Keratinocyte (primary cell): Measurements from ENCODE around the gene SLC1A3. TPM values are rescaled to one million over a fixed set of nuclear protein-coding genes. Genes with fewer than 3 reads are reported as not detected.

Experiments
- DNase-seq: peaks from one replicate; pipeline ENCODE4 v3.0.0-alpha.2; 2011; ENCODE audit warnings: low read depth, missing footprints, low spot score
- FAIRE-seq: peaks from 2 replicates; lab custom pipeline; 2011; peaks lifted over from hg19 to GRCh38; lab: Jason Lieb, UNC
- H2AFZ ChIP-seq: 2 replicates; pipeline ENCODE4 v1.6.0; 2012; ENCODE audit warnings: low read length, control low read depth, inconsistent platforms; ENCODE audit not compliant: control insufficient read depth
- H3K27ac ChIP-seq: 2 replicates; pipeline ENCODE4 v1.5.1; 2011; ENCODE audit warnings: low read length; ENCODE audit not compliant: control insufficient read depth, insufficient read depth
- H3K27me3 ChIP-seq: 3 replicates; pipeline ENCODE4 v1.6.0; 2011; ENCODE audit warnings: low read length; ENCODE audit not compliant: control insufficient read depth, insufficient read depth; ENCODE audit errors: extremely low read depth
- H3K36me3 ChIP-seq, 2 experiments: 2 replicates in 1 of 2; 3 replicates in 1 of 2; pipeline ENCODE4 v1.5.1; 2011; ENCODE audit warnings: low read length in 2 of 2, mild to moderate bottlenecking in 1 of 2; ENCODE audit not compliant: control insufficient read depth in 2 of 2, insufficient read depth in 2 of 2; ENCODE audit errors: extremely low read depth in 1 of 2
- H3K4me1 ChIP-seq: 3 replicates; pipeline ENCODE4 v1.5.1; 2011; ENCODE audit warnings: low read length; ENCODE audit not compliant: control insufficient read depth, insufficient read depth; ENCODE audit errors: extremely low read depth
- H3K4me2 ChIP-seq: 3 replicates; pipeline ENCODE4 v1.6.0; 2011; ENCODE audit warnings: low read depth, low read length; ENCODE audit not compliant: control insufficient read depth, insufficient read depth; ENCODE audit errors: extremely low read depth
- H3K4me3 ChIP-seq, 3 experiments: fragments of 200-600 bp in 1 of 3; sonication (generic) in 1 of 3; 2 replicates in 2 of 3; 3 replicates in 1 of 3; pipeline ENCODE4 v1.5.1; 2011 to 2016; ENCODE audit warnings: low read length in 3 of 3, mild to moderate bottlenecking in 3 of 3, control low read depth in 2 of 3, inconsistent platforms in 1 of 3, low read depth in 1 of 3, mixed read lengths in 1 of 3, mixed run types in 1 of 3, moderate library complexity in 1 of 3; ENCODE audit not compliant: control insufficient read depth in 2 of 3, insufficient read depth in 2 of 3; ENCODE audit errors: extremely low read depth in 1 of 3
- H3K79me2 ChIP-seq: 2 replicates; pipeline ENCODE4 v1.6.0; 2012; ENCODE audit warnings: low read length; ENCODE audit not compliant: control insufficient read depth, insufficient read depth
- H3K9ac ChIP-seq: 3 replicates; pipeline ENCODE4 v1.6.0; 2011; ENCODE audit warnings: low read length; ENCODE audit not compliant: control insufficient read depth, insufficient read depth; ENCODE audit errors: extremely low read depth
- H3K9me1 ChIP-seq: 3 replicates; pipeline ENCODE4 v1.6.0; 2011; ENCODE audit warnings: low read length; ENCODE audit not compliant: control insufficient read depth, insufficient read depth; ENCODE audit errors: extremely low read depth
- H3K9me3 ChIP-seq: 2 replicates; pipeline ENCODE4 v1.5.1; 2012; ENCODE audit warnings: low read depth, low read length; ENCODE audit not compliant: control insufficient read depth
- H4K20me1 ChIP-seq: 3 replicates; pipeline ENCODE4 v1.6.0; 2011; ENCODE audit warnings: low read length; ENCODE audit not compliant: control insufficient read depth, insufficient read depth; ENCODE audit errors: extremely low read depth
- CTCF ChIP-seq, 3 experiments: IDR thresholded peaks in 1 of 3; conservative IDR thresholded peaks in 1 of 3; optimal IDR thresholded peaks in 1 of 3; 2 replicates in 2 of 3; 3 replicates in 1 of 3; pipeline versions ENCODE3 to v1.5.1; 2011; ENCODE audit warnings: low read length in 3 of 3, mild to moderate bottlenecking in 3 of 3, moderate library complexity in 2 of 3, control low read depth in 1 of 3, inconsistent platforms in 1 of 3; ENCODE audit not compliant: insufficient read depth in 2 of 3; ENCODE audit errors: extremely low read depth in 1 of 3
- EZH2 ChIP-seq: IDR thresholded peaks from one replicate; pipeline ENCODE4 v1.6.1; 2012; ENCODE audit warnings: inconsistent platforms, mild to moderate bottlenecking, low read length, moderate library complexity
- dilution Hi-C: fragments of 300-500 bp; cut with MboI; formaldehyde crosslinking; loops from one replicate; pipeline ENCODE4 v1.7.0; 2020; ENCODE audit warnings: low sequenced_read_pairs; ENCODE audit not compliant: extremely low pct_ligation_motif_present
- polyA plus RNA-seq, 5 experiments: library from polyadenylated mRNA; depleted of rRNA in 3 of 5; stranded (reverse) in 3 of 5; stranded (forward) in 1 of 5; unstranded in 1 of 5; fragments of >200 nt; gene quantifications; 1 replicate in 1 of 5; 2 replicates in 3 of 5; 3 replicates in 1 of 5; pipeline versions ENCODE4 v1.2.1 to v1.2.3, GENCODE V29; 2011 to 2012; ENCODE audit warnings: missing spikeins in 2 of 5, low read depth in 1 of 5, low replicate concordance in 1 of 5

Gene SLC1A3
- polyA plus RNA-seq, 1 donor (not counting 4 experiments of a cell fraction or from before 2014, with no cell fraction given), result 22.2 TPM

- no peaks in the 10 kb centered on the region for H3K79me2 ChIP-seq
- FAIRE-seq, result no peak
- H3K4me2 ChIP-seq, result no peak overlapping the region
These were observed 73.0 kb downstream of the SLC1A3 start for GRCh38 chr5:36679221-36679989.

GRCh38 chr5:36680066-36680465 is 73.7 kb downstream of the SLC1A3 start:
- no peaks in the 10 kb centered on the region for H3K9me1 ChIP-seq
- H2AFZ ChIP-seq, result no peak overlapping the region
- no peak for DNase-seq
- no peaks in the 10 kb centered on the region for H3K4me1 ChIP-seq
- H3K9ac ChIP-seq, result no peak overlapping the region
- H3K36me3 ChIP-seq, result peaks cover 1 to 4% of the 10 kb centered on the region in 2 experiments
- H3K27me3 ChIP-seq, result no peaks in the 10 kb centered on the region
- H3K79me2 ChIP-seq, result no peaks in the 10 kb centered on the region
- no peaks in the 10 kb centered on the region for H3K9me3 ChIP-seq
- H3K27ac ChIP-seq, result no peak overlapping the region
- H3K4me2 ChIP-seq, result no peak overlapping the region
- H4K20me1 ChIP-seq, result no peaks in the 10 kb centered on the region
- no peak overlapping the region for H3K4me3 ChIP-seq
- dilution Hi-C loops, result no loop called here
- no peak for FAIRE-seq
- TF ChIP-seq EZH2, result no peak
- TF ChIP-seq CTCF (optimal IDR thresholded peaks at IDR 0.05 in 1 of 3, IDR thresholded peaks at IDR 0.05 in 1 of 3, conservative IDR thresholded peaks at IDR 0.05 in 1 of 3; ENCODE audit: extremely low read depth in 1 of 3, insufficient read depth in 2 of 3, low read length in 3 of 3), result no peak

More at GRCh38 chr5:36679221-36679989, 73.0 kb downstream of the SLC1A3 start:
- Histone ChIP-seq H3K4me1 (no peaks in the 10 kb centered on the region), H3K9me1 (no peaks in the 10 kb centered on the region), H3K36me3 (peaks cover 1 to 4% of the 10 kb centered on the region in 2 experiments), H2AFZ (no peak overlapping the region), H3K9me3 (no peaks in the 10 kb centered on the region), H3K27me3 (no peaks in the 10 kb centered on the region), H3K27ac (no peak overlapping the region), H3K4me3 (no peak overlapping the region), H3K9ac (no peak overlapping the region), H4K20me1 (no peaks in the 10 kb centered on the region)
- no peak for DNase-seq
- TF ChIP-seq EZH2, result no peak
- TF ChIP-seq CTCF (optimal IDR thresholded peaks at IDR 0.05 in 1 of 3, IDR thresholded peaks at IDR 0.05 in 1 of 3, conservative IDR thresholded peaks at IDR 0.05 in 1 of 3; ENCODE audit: extremely low read depth in 1 of 3, insufficient read depth in 2 of 3, low read length in 3 of 3), result no peak
- dilution Hi-C loops, result no loop called here
